ENCODE measurements around the gene SELENOW.

SELENOW gene

GRCh38 chr19:47824396-47824795, 45.9 kb downstream of the SELENOW start:
- no peak for DNase-seq (ENCODE audit: low spot score)

GRCh38 chr19:47826800-47827199, 48.3 kb downstream of the SELENOW start:
- DNase-seq (ENCODE audit: low spot score): no peak

- DNase-seq (ENCODE audit: low spot score): no peak
Measured at GRCh38 chr19:47832723-47833122, 54.2 kb downstream of the SELENOW start.
